Stimulated activated CD8-positive, alpha-beta memory T cell treated with anti-CD3 and anti-CD28 coated beads, Interleukin-4, amount 100 ng/mL, for 1 hour (primary cell): ENCODE results near the gene TSPAN14.

Experiments
- DNase-seq, 2 donors: peaks; one replicate each; pipeline ENCODE4 v3.0.0-alpha.2; 2020; ENCODE audit warnings: low read depth in 2 of 2, low spot score in 1 of 2

TSPAN14 gene

DNA sequence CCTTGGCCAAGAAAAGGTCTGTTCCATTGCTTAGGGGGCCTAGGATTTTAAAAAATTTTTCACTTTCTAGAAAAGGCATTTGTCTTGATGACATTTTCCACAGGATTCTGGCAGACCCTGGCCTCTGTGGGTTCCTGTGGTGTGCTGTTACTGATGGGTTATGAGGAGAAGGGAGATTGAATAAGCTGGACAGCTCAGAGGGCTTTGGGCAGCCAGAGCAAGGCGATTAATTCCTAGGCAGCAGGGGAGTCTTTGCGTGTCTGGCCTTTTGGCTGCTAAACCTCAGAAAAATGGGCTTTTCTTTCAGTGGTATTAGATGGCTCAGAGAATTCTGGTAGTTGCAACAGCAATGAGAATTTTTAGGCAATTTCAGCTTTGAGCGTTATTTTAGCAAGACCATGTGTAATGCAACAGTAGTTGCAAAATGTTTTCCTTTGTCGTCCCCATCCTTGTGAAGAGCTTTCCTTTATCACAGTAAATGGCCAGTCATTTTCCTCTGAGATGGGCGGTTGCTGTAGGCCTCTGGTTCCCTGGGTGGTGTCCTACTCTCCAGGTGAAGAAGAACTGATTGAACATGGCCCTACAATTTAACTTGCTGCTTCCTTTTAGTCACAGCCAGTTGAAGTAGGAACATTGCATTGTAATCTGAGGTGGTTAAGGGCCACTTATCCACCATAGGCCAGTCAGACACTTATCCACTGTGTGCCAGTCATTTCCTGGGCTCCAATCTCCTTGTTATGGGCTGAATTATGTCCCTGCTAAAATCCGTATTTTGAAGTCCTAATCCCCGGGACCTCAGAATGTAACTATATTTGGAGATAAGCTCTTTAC is 126.7 kb downstream of the TSPAN14 start:
- no peak for DNase-seq

GRCh38 chr10:80581469-80581835 is 127.3 kb downstream of the TSPAN14 start:
- DNase-seq = no peak

DNA sequence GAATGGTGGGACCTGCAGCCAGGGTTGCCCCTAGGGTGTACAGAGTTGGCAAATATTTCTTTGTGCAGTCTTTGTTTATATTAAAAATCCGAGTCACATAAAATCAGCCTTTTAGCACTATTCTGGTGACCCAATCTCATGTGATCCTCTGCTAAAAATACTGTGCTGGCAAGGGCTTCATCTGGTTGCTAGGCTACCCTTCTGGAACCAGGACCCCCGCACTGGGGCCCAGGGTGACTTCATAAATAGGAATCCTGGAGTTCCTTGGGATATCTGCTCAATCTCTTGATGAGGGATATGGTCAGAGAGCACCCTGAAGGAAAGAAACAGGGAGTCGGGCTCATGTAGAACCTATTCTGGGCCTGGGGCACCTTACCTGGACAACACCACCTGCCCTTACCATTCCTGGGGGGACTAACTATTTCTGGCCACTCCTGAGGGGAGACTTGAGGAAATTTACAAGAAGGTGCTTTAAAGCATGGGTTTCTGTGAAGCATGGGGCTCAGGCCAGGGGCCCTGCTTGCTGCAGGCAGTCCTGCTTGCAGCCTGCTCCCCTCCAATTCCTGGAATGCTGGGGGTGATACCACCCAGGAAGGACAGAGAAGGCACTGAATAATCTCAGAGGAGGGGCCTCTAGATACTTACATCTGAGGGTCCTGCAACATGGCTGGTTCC is 128.3 kb downstream of the TSPAN14 start:
- DNase-seq = no peak
